HG03558 (cell line): ENCODE results near the gene FAAP100.

Experiments used
- ATAC-seq: cut with Tn5 transposase; IDR thresholded peaks from one replicate; pipeline ENCODE4 v1.9.1; 2021; ENCODE audit warnings: moderate number of reproducible peaks; ENCODE audit not compliant: unreplicated experiment; ENCODE audit errors: extremely low read depth

Gene FAAP100

DNA sequence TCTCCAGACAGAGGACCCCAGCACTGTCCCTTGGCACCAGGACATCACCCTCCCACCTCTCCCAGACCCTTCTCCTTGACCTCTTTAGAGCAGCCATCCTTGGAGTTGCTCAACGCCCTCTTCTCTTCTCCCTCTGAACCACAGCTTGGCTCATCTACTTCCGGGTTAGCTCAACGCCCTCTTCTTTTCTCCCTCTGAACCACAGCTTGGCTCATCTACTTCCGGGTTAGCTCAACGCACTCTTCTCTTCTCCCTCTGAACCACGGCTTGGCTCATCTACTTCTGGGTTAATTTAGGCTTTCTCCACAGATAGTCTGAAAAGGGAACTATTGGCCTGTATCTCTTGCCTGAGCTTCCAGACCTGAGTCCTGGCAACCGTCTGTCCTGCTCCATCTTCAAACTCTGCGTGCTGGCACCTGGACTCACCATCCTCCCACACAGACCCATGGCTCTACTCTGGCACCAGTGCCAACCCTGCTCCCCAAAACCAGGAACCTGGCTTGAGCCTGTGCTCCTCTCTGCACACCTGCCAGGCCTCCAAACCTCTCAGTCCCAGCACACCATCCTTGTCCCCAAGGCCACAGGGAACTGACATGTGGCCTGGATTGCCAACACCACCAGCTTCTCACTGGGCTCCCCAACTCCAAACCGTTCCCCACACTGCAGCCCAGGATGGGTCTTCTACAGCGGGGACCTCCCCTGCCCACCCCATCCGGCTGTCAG, 25.3 kb upstream of the FAAP100 start:
- no peak for ATAC-seq

DNA sequence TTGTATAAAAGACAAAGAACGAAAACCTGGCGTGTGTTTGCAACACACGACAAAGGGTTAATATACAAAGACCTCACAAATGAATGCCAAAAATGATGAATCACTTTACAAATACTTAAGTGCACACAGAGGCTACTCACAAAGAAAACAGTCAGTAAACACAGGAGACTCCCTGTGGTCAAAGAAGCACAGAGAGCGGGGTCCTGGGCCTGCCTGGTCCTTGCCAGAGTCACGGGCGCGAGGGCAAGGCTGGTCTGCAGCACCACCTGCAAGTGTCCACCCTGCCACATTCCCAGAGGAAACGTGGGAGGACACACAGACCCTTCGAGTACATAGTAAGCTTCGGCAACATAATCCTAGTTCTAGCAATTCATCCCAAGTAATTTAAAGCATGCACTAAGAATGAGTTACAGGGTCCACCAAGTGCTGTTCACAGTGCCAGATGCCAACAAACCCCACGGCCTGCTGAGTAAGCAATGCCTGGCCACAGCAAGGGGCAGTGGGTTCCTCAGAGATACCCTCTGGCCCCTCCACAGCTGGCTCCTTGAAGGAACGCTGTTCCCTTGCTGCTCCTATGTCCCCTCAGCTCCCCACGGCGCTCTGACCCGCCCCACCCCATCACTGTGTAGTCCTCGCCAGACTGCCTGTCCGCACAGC, 24.6 kb upstream of the FAAP100 start:
- ATAC-seq, result no peak

DNA sequence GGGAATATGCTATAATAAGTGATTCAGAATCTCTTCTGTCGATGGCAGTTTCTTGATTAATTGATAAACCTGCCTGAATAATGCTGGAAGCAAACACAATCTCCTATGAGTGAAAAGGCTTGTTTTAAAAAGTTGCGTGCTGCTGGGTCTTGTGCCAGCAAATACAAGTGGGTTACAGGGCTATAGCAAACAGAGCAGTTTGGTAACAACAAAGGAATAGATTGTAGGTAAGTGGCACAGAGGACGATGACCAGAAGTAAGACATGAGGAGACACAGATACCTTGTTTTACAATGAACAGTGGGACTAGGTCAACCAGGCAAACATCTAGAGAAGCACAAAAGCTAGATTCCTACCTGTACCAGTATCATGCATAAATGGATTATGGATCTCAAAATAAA, 23.7 kb upstream of the FAAP100 start:
- ATAC-seq, result no peak

GRCh38 chr17:81574643-81574956, 22.4 kb upstream of the FAAP100 start:
- ATAC-seq, result no peak

- ATAC-seq, result no peak
Measured at GRCh38 chr17:81573794-81574642, 21.9 kb upstream of the FAAP100 start.

DNA sequence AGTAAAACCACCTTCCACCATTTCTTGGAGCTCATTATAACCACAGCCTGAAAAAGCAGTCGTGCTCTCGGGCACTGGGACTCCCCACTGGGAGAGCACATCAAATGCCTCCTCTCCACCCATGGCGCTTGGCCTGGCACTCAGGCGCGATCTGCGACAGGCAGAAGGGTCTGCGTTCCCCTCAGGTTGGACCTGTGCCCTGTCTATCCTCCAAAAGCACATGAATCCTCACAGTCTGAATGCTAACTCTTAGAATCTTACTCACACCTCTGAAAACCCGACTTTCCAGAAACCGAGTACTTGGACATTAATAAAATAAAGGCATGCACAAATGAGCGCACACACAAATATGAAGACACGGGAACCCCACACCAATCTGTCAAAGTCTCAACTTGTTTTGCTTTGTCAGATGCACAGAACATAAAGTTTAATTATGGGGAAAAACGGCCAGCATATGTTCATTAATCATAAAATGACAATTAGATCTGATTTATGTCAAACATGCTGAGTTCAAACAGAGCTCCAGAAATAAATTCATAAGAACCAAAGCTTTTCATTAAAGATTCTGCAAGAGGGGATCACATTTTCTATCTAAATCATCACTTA, 20.5 kb upstream of the FAAP100 start:
- no peak for ATAC-seq

- ATAC-seq, result no peak
Measured at GRCh38 chr17:81570964-81571363, 18.8 kb upstream of the FAAP100 start.

- ATAC-seq, result no peak
Measured at GRCh38 chr17:81569986-81570514, 17.9 kb upstream of the FAAP100 start.

- no peak for ATAC-seq
Measured at GRCh38 chr17:81568416-81568815, 16.3 kb upstream of the FAAP100 start.

GRCh38 chr17:81567191-81567590, 15.0 kb upstream of the FAAP100 start:
- ATAC-seq, result no peak

DNA sequence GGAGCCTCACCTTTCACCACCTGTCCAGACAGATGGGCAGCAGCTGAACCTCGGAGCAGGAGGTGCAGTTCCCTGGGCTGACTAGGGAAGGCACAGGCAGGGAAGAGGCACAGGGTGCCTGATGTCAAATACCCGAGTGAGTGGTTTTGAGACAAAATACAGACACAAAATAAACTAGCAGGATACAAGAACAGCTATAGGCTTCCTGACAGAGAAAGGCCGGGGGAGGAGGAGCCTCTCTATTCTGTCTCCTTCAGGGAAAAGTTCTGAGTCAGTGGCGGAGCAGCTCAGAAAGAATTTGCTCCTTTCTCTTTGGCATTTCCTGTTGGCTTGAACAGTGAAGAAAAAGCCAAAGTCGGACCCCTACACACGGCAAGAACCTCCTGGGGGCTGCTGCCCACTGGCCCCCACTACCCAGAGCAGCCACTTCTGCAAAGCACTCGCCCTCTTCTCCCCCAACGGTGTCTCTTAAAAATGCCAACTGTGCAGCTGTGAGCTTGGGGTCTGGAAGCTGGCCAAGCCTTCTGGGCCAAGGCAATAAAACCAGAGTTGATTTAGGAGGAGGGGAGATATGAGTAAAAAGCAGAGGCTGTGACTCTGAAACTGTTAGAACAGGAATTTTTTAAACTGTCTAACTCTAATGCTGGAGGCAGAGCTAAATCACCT, 14.4 kb upstream of the FAAP100 start:
- ATAC-seq, result no peak

GRCh38 chr17:81565231-81565630, 13.1 kb upstream of the FAAP100 start:
- no peak for ATAC-seq

DNA sequence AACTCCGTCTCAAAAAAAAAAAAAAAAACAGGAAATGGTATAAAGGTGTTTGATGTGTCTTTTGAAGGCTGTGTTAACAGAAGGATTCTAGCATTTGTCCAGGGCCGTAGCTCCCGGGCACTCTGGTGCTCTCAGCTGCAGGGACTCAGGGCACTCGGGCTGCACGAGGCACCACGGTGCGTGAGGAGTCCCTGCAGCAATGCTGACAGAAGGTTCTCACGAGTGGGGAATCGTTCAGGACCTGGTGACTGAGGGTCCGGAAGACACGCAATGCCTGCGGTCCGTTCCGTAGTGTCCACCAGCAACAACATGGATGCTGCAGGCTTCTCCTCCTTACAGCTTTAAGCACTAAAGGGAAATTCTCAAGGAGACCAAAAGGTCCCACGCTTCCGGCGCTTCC, 12.6 kb upstream of the FAAP100 start:
- ATAC-seq, result no peak

GRCh38 chr17:81563861-81564586, 11.9 kb upstream of the FAAP100 start:
- no peak for ATAC-seq

GRCh38 chr17:81561494-81561885, 9.3 kb upstream of the FAAP100 start:
- no peak for ATAC-seq

DNA sequence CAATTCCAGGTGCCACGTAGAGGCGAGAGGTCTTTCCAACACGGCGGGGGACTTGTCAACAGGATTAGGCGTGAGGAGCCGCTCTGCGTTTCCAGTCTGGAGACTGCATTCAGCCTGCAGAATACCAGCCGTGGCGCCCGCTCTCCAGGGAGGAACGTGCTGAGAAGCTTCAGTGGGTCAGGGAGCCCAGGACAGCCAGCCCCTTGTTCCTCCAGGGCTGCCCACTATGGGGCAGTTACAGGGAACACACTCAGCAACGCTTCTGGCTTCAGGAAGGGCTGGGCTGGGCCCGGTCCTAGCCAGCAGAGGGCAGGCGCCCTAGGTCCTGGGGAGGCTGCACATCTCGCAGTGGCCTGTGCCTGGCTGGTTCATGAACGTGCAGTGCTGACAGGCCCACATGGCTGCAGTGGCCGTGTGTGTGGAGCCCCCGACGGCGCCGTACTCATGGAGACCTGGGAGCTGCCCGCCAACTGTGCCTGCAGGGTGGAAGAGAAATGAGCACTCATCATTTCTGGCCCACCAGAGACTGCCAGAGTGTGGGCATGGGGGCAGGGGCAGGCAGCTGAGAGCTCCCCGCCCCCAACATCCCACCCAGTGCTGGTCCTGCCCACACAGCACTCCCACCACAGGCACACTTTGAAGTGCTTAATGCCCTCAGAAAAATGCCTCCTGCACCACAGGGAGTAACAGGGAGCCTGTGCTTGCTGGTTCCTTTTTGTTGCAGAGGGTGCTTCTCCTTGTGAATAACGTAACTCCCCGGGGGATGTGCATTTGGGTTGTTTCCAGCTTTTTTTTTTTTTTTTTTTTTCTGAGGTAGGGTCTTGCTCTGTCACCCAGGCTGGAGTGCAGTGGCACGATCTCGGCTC, 7.0 kb upstream of the FAAP100 start:
- ATAC-seq, result no peak

- no peak for ATAC-seq
Measured at GRCh38 chr17:81558115-81558468, 5.9 kb upstream of the FAAP100 start.

GRCh38 chr17:81557276-81558114, 5.3 kb upstream of the FAAP100 start:
- no peak for ATAC-seq
